Astrocyte (in vitro differentiated cells and primary cell): ENCODE data around the gene PTPRM.

Experiments used
- EZH2 ChIP-seq: IDR thresholded peaks from 2 replicates; pipeline ENCODE4 v1.6.1; 2012; ENCODE audit warnings: mild to moderate bottlenecking, low read length, inconsistent platforms; ENCODE audit not compliant: insufficient read depth
- TF ChIP-seq, protein P1 (sequence below): IDR thresholded peaks from 2 replicates; pipeline ENCODE4 v1.5.1; 2011; ENCODE audit warnings: low read depth, mild to moderate bottlenecking, inconsistent platforms, low read length, moderate library complexity; ENCODE audit not compliant: insufficient read depth

DNA sequence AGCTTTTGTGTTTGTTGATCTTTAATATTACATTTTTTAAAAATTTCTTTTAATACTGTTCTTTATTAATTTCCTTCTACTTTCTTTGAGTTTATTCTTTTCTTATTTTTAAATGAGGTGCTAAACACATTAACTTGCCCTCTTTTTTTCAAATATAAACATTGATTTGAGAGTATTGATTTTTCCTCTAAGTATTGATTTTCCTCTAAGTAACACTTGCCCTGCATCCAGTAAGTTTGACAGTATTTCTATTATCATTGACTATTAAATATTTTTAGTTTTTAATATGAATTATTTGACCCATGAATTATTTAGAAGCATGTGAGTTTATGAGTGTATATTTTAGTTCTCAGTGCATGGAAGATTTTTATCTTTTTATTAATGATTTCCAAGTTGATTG, 705.1 kb downstream of the PTPRM start:
- TF ChIP-seq, protein P1, sequence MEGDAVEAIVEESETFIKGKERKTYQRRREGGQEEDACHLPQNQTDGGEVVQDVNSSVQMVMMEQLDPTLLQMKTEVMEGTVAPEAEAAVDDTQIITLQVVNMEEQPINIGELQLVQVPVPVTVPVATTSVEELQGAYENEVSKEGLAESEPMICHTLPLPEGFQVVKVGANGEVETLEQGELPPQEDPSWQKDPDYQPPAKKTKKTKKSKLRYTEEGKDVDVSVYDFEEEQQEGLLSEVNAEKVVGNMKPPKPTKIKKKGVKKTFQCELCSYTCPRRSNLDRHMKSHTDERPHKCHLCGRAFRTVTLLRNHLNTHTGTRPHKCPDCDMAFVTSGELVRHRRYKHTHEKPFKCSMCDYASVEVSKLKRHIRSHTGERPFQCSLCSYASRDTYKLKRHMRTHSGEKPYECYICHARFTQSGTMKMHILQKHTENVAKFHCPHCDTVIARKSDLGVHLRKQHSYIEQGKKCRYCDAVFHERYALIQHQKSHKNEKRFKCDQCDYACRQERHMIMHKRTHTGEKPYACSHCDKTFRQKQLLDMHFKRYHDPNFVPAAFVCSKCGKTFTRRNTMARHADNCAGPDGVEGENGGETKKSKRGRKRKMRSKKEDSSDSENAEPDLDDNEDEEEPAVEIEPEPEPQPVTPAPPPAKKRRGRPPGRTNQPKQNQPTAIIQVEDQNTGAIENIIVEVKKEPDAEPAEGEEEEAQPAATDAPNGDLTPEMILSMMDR = no peak
- TF ChIP-seq EZH2 = no peak
